HG02870 (cell line): ENCODE data around the gene RBP2.
"Not testable (repeated sequence)": the region's sequence is repeated elsewhere in the genome, so short reads cannot be mapped to it uniquely, and the experiment has no call there.

Source experiments
- ATAC-seq: cut with Tn5 transposase; IDR thresholded peaks from one replicate; pipeline ENCODE4 v1.9.1; 2021; ENCODE audit warnings: mild to moderate bottlenecking, moderate library complexity; ENCODE audit not compliant: unreplicated experiment

Gene RBP2

GRCh38 chr3:139444446-139444845 is 31.9 kb downstream of the RBP2 start:
- ATAC-seq, result no peak

GRCh38 chr3:139443186-139443585 is 33.1 kb downstream of the RBP2 start:
- ATAC-seq, result no peak

- ATAC-seq, result no peak
Measured at GRCh38 chr3:139441656-139442055, 34.7 kb downstream of the RBP2 start.

GRCh38 chr3:139440639-139441556 is 35.4 kb downstream of the RBP2 start:
- no peak for ATAC-seq

GRCh38 chr3:139439278-139439677 is 37.0 kb downstream of the RBP2 start:
- ATAC-seq, result no peak

GRCh38 chr3:139434764-139435307 is 41.5 kb downstream of the RBP2 start:
- ATAC-seq, result no peak

- no peak for ATAC-seq
Measured at GRCh38 chr3:139434228-139434627, 42.1 kb downstream of the RBP2 start.

- ATAC-seq, result no peak
Measured at GRCh38 chr3:139433089-139433488, 43.2 kb downstream of the RBP2 start.

GRCh38 chr3:139430493-139430892 is 45.8 kb downstream of the RBP2 start:
- ATAC-seq, result no peak

GRCh38 chr3:139427283-139428060 is 48.8 kb downstream of the RBP2 start:
- ATAC-seq, result peak; percentile 86

- no peak for ATAC-seq
Measured at GRCh38 chr3:139425745-139426400, 50.4 kb downstream of the RBP2 start.

- no peak for ATAC-seq
Measured at GRCh38 chr3:139423232-139423631, 53.1 kb downstream of the RBP2 start.

- ATAC-seq, result no peak
Measured at GRCh38 chr3:139421460-139421859, 54.9 kb downstream of the RBP2 start.

GRCh38 chr3:139421040-139421439 is 55.3 kb downstream of the RBP2 start:
- no peak for ATAC-seq

- no peak for ATAC-seq
Measured at GRCh38 chr3:139418144-139418543, 58.2 kb downstream of the RBP2 start.

- no peak for ATAC-seq
Measured at GRCh38 chr3:139416275-139416674, 60.0 kb downstream of the RBP2 start.

GRCh38 chr3:139414608-139415224 is 61.6 kb downstream of the RBP2 start:
- no peak for ATAC-seq

- ATAC-seq, result not testable (repeated sequence)
Measured at GRCh38 chr3:139412891-139413290, 63.4 kb downstream of the RBP2 start.
